Gastrocnemius medialis (tissue), 4 donors: Measurements from ENCODE around the gene TMPRSS13.

ENCODE experiments used
- CTCF ChIP-seq, 5 experiments: fragments of 450-650 bp in 3 of 5; fragments of 200-600 bp in 2 of 5; sonication (generic) in 2 of 5; IDR thresholded peaks in 4 of 5; conservative IDR thresholded peaks in 1 of 5; 1 replicate in 4 of 5; 2 replicates in 1 of 5; pipeline ENCODE4 v1.5.1; 2016 to 2019; ENCODE audit warnings: antibody characterized with exemption in 5 of 5, mild to moderate bottlenecking in 3 of 5, moderate library complexity in 3 of 5
- POLR2A ChIP-seq, 2 donors: fragments of 450-650 bp; IDR thresholded peaks; one replicate each; pipeline ENCODE4 v1.6.1; 2017; ENCODE audit warnings: antibody characterized with exemption in 2 of 2, mild to moderate bottlenecking in 2 of 2, moderate library complexity in 2 of 2

DNA sequence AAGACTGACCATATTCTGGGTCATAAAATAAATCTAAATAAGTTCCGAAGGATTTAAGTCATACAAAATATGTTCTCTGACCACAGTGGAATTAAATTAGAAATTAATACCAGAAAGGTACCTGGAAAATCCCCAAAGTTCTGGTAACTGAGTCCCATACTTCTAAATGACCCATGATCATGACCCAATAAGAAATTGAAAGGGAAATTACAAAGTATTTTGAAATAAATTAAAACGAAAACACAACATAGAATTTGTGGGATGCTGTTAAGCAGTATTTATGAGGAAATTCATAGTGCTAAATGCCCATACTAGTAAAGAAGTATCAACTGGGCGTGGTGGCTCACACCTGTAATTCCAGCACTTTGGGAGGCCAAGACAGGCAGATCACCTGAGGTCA is 33.6 kb upstream of the TMPRSS13 start:
- TF ChIP-seq CTCF (IDR thresholded peaks at IDR 0.05 in 4 of 5, conservative IDR thresholded peaks at IDR 0.05 in 1 of 5), result no peak
- TF ChIP-seq POLR2A (IDR thresholded peaks at IDR 0.05), result no peak
